ENCODE measurements around the gene U2AF2.

The U2AF2 gene

GRCh38 chr19:55653651-55654322, 1.0 kb upstream of the U2AF2 start:
- H3K9ac ChIP-seq (ENCODE audit: low read depth, low read length), result peak overlapping the region; percentile 96
- H3K4me1 ChIP-seq (ENCODE audit: insufficient read depth, low read length), result peaks cover 18% of the 10 kb centered on the region
- no peaks in the 10 kb centered on the region for H3K36me3 ChIP-seq (ENCODE audit: insufficient read depth, low read length)
- no peaks in the 10 kb centered on the region for H3K9me3 ChIP-seq (ENCODE audit: control insufficient read depth, insufficient read depth, low read length)

- Histone ChIP-seq H3K9ac (ENCODE audit: low read depth, low read length) (peak overlapping the region; percentile 96), H3K9me3 (ENCODE audit: control insufficient read depth, insufficient read depth, low read length) (no peaks in the 10 kb centered on the region), H3K4me1 (ENCODE audit: insufficient read depth, low read length) (peaks cover 18% of the 10 kb centered on the region), H3K36me3 (ENCODE audit: insufficient read depth, low read length) (no peaks in the 10 kb centered on the region)
Measured at GRCh38 chr19:55654323-55654867, 440 bp upstream of the U2AF2 start.

- peaks cover 18% of the 10 kb centered on the region for H3K4me1 ChIP-seq (ENCODE audit: insufficient read depth, low read length)
- H3K36me3 ChIP-seq (ENCODE audit: insufficient read depth, low read length), result no peaks in the 10 kb centered on the region
- no peaks in the 10 kb centered on the region for H3K9me3 ChIP-seq (ENCODE audit: control insufficient read depth, insufficient read depth, low read length)
- peak overlapping the region; percentile 84 for H3K9ac ChIP-seq (ENCODE audit: low read depth, low read length)
Measured at GRCh38 chr19:55655648-55656040, 809 bp downstream of the U2AF2 start.

GRCh38 chr19:55656552-55656951, 1.7 kb downstream of the U2AF2 start:
- Histone ChIP-seq H3K36me3 (ENCODE audit: insufficient read depth, low read length) (peaks cover 2% of the 10 kb centered on the region; the same call in 1 of the 2 replicates), H3K4me1 (ENCODE audit: insufficient read depth, low read length) (peaks cover 18% of the 10 kb centered on the region), H3K9me3 (ENCODE audit: control insufficient read depth, insufficient read depth, low read length) (no peaks in the 10 kb centered on the region), H3K9ac (ENCODE audit: low read depth, low read length) (peak overlapping the region; percentile 84)

- Histone ChIP-seq H3K9me3 (ENCODE audit: control insufficient read depth, insufficient read depth, low read length) (no peaks in the 10 kb centered on the region), H3K9ac (ENCODE audit: low read depth, low read length) (peak overlapping the region; percentile 84), H3K4me1 (ENCODE audit: insufficient read depth, low read length) (peaks cover 18% of the 10 kb centered on the region), H3K36me3 (ENCODE audit: insufficient read depth, low read length) (peaks cover 4% of the 10 kb centered on the region; the same call in 1 of the 2 replicates)
Measured at GRCh38 chr19:55656988-55657747, 2.3 kb downstream of the U2AF2 start.

GRCh38 chr19:55658846-55659459, 4.1 kb downstream of the U2AF2 start:
- no peak overlapping the region for H3K9ac ChIP-seq (ENCODE audit: low read depth, low read length)
- H3K4me1 ChIP-seq (ENCODE audit: insufficient read depth, low read length), result peaks cover 18% of the 10 kb centered on the region
- H3K36me3 ChIP-seq (ENCODE audit: insufficient read depth, low read length), result peaks cover 19% of the 10 kb centered on the region
- H3K9me3 ChIP-seq (ENCODE audit: control insufficient read depth, insufficient read depth, low read length), result no peaks in the 10 kb centered on the region

GRCh38 chr19:55659822-55660221, 5.0 kb downstream of the U2AF2 start:
- peaks cover 18% of the 10 kb centered on the region for H3K4me1 ChIP-seq (ENCODE audit: insufficient read depth, low read length)
- H3K9ac ChIP-seq (ENCODE audit: low read depth, low read length), result peak overlapping the region; percentile 6; the same call in 1 of the 2 replicates
- no peaks in the 10 kb centered on the region for H3K9me3 ChIP-seq (ENCODE audit: control insufficient read depth, insufficient read depth, low read length)
- peaks cover 23% of the 10 kb centered on the region for H3K36me3 ChIP-seq (ENCODE audit: insufficient read depth, low read length)

GRCh38 chr19:55660404-55660803, 5.6 kb downstream of the U2AF2 start:
- H3K4me1 ChIP-seq (ENCODE audit: insufficient read depth, low read length), result peaks cover 18% of the 10 kb centered on the region
- H3K9ac ChIP-seq (ENCODE audit: low read depth, low read length), result no peak overlapping the region
- H3K9me3 ChIP-seq (ENCODE audit: control insufficient read depth, insufficient read depth, low read length), result no peaks in the 10 kb centered on the region
- H3K36me3 ChIP-seq (ENCODE audit: insufficient read depth, low read length), result peaks cover 23% of the 10 kb centered on the region

GRCh38 chr19:55660991-55661390, 6.2 kb downstream of the U2AF2 start:
- Histone ChIP-seq H3K4me1 (ENCODE audit: insufficient read depth, low read length) (peaks cover 18% of the 10 kb centered on the region), H3K9ac (ENCODE audit: low read depth, low read length) (no peak overlapping the region), H3K9me3 (ENCODE audit: control insufficient read depth, insufficient read depth, low read length) (no peaks in the 10 kb centered on the region), H3K36me3 (ENCODE audit: insufficient read depth, low read length) (peaks cover 23% of the 10 kb centered on the region)

GRCh38 chr19:55661826-55662225, 7.0 kb downstream of the U2AF2 start:
- H3K9me3 ChIP-seq (ENCODE audit: control insufficient read depth, insufficient read depth, low read length), result no peaks in the 10 kb centered on the region
- H3K4me1 ChIP-seq (ENCODE audit: insufficient read depth, low read length), result peaks cover 13% of the 10 kb centered on the region
- peaks cover 30% of the 10 kb centered on the region for H3K36me3 ChIP-seq (ENCODE audit: insufficient read depth, low read length)
- H3K9ac ChIP-seq (ENCODE audit: low read depth, low read length), result no peak overlapping the region

- Histone ChIP-seq H3K9ac (ENCODE audit: low read depth, low read length) (no peak overlapping the region), H3K36me3 (ENCODE audit: insufficient read depth, low read length) (peaks cover 33% of the 10 kb centered on the region), H3K4me1 (ENCODE audit: insufficient read depth, low read length) (no peaks in the 10 kb centered on the region), H3K9me3 (ENCODE audit: control insufficient read depth, insufficient read depth, low read length) (no peaks in the 10 kb centered on the region)
Measured at GRCh38 chr19:55663846-55664536, 9.2 kb downstream of the U2AF2 start.

- no peaks in the 10 kb centered on the region for H3K9me3 ChIP-seq (ENCODE audit: control insufficient read depth, insufficient read depth, low read length)
- H3K9ac ChIP-seq (ENCODE audit: low read depth, low read length), result no peak overlapping the region
- H3K36me3 ChIP-seq (ENCODE audit: insufficient read depth, low read length), result peaks cover 34% of the 10 kb centered on the region
- H3K4me1 ChIP-seq (ENCODE audit: insufficient read depth, low read length), result no peaks in the 10 kb centered on the region
Measured at GRCh38 chr19:55666343-55667005, 11.6 kb downstream of the U2AF2 start.

GRCh38 chr19:55667006-55667381, 12.2 kb downstream of the U2AF2 start:
- H3K9me3 ChIP-seq (ENCODE audit: control insufficient read depth, insufficient read depth, low read length), result no peaks in the 10 kb centered on the region
- peaks cover under 1% of the 10 kb centered on the region; the same call in 1 of the 2 replicates for H3K4me1 ChIP-seq (ENCODE audit: insufficient read depth, low read length)
- no peak overlapping the region for H3K9ac ChIP-seq (ENCODE audit: low read depth, low read length)
- peaks cover 32% of the 10 kb centered on the region for H3K36me3 ChIP-seq (ENCODE audit: insufficient read depth, low read length)

GRCh38 chr19:55667511-55667910, 12.7 kb downstream of the U2AF2 start:
- Histone ChIP-seq H3K36me3 (ENCODE audit: insufficient read depth, low read length) (peaks cover 30% of the 10 kb centered on the region), H3K4me1 (ENCODE audit: insufficient read depth, low read length) (peaks cover 4% of the 10 kb centered on the region; the same call in 1 of the 2 replicates), H3K9me3 (ENCODE audit: control insufficient read depth, insufficient read depth, low read length) (no peaks in the 10 kb centered on the region), H3K9ac (ENCODE audit: low read depth, low read length) (no peak overlapping the region)
